NCI-H1417 (cell line): ENCODE measurements around the gene GLB1L3.

Experiments used
- DNase-seq, 3 experiments: peaks; one replicate each; lab custom pipeline; 2025; lab: John Stamatoyannopoulos, UW

GLB1L3 gene

DNA sequence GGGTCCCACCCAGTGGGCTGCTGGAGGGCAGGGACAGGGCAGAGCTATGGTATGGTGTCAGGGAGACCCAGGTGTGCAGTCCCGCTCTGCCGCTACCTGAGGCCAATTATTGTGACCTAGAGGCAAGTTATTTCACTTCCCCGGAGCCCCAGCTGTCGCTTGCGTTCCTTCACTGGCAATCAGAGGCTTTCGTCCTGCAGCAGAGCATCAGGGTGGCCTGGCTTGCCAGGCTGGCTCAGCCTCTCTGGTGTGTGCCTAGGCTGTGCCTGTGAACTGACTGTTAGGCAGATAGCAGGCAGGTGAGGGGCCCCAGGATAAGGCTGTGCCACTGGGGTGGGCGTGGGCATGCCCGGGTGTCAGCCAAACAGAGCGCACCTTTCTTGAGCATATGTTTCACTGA is 87.0 kb downstream of the GLB1L3 start:
- DNase-seq = no peak

DNA sequence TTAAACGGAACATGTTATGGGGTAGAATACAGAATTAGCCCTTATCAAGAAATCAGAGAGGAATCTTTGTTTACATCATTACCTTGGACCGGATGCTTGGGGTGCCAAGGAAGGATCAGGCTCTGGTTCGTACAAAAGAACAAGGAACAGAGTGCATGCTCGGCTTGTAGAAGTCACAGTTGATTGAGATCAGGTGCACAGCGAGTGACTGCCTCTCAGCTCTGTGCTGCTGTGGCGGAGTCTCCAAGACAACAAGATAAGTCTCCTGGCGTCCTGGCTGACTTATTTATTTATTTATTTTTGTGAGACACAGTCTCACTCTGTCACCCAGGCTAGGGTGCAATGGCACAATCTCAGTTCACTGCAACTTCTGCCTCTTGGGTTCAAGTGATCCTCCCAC is 87.4 kb downstream of the GLB1L3 start:
- peak in 1 of 3 experiments; percentile 75 for DNase-seq

DNA sequence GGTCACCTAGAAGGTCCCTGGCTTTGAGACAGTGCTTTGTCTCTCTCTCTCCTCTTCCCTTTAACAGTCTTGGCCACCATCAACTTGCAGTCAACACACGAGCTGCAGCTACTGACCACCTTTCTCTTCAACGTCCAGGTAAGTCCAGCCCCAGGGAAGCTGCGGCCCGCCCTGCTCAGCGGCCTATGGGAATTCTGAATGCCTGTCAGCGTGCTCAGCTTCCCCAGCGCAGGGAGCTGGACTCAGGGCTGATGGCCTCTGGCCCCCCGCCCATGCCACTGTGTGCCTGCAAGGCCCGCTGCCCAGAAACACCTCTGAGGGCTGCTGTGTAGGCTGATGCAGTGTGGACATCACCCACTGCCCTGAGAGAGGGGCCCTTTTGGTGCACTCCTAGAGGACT is 88.1 kb downstream of the GLB1L3 start:
- no peak for DNase-seq

- DNase-seq = no peak
These were observed 89.1 kb downstream of the GLB1L3 start for GRCh38 chr11:134365011-134365925.

DNA sequence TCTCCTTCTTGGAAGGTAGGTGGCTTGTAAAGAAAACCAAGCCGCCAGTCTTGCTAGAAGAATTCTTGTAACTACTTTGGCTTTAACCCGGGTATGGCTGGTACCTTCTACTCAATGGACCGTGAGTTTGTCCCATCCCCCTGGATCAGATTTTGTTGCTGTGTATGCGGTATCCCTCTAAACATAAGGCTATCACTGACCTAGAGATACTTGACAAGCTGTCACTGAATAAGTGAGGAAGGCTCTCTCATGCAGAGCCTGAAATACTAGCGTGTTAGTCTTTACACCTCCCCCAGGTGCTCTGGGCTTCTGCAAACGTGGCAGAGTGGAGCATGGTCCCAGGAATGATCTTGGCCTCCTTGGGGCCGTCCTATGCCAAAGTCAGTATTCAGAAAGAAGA is 90.1 kb downstream of the GLB1L3 start:
- DNase-seq = no peak

DNA sequence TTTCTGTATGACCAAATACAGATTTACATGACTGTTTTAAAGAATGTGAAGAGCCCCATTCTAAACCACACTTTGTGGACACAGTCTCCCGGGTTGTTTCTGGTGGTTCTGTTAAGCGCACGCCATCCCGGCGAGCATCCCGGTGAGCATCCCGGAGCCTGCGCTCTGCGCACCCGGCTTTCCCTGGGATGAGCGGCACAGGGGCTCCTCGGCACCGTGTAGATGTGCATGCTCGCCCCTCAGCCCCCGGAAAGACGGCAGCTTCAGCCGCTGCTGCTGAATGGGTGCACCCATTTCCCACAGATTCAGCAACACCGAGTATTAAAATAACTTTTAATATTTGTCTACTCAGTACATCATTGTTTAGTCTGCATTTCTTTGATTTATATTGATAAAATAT is 91.6 kb downstream of the GLB1L3 start:
- DNase-seq = peak in 1 of 3 experiments; percentile 92
